NCI-H524 treated with DMSO at 0.1 percent for 48 hours (cell line): ENCODE results near the gene NAB1.

ENCODE experiments used
- DNase-seq: peaks from one replicate; lab custom pipeline; 2025; lab: John Stamatoyannopoulos, UW

The NAB1 gene

GRCh38 chr2:190637903-190638618 is 10.8 kb upstream of the NAB1 start:
- no peak for DNase-seq

- no peak for DNase-seq
Measured at GRCh38 chr2:190640117-190640516, 8.8 kb upstream of the NAB1 start.

GRCh38 chr2:190641469-190641868 is 7.4 kb upstream of the NAB1 start:
- no peak for DNase-seq

GRCh38 chr2:190646780-190647522 is 1.9 kb upstream of the NAB1 start:
- DNase-seq: no peak

GRCh38 chr2:190648289-190649034 is 421 bp upstream of the NAB1 start:
- no peak for DNase-seq

GRCh38 chr2:190649798-190650390 is 1.0 kb downstream of the NAB1 start:
- DNase-seq: no peak

- DNase-seq: no peak
Measured at GRCh38 chr2:190651413-190651812, 2.5 kb downstream of the NAB1 start.

- DNase-seq: no peak
Measured at GRCh38 chr2:190653231-190653630, 4.3 kb downstream of the NAB1 start.

GRCh38 chr2:190653931-190654330 is 5.0 kb downstream of the NAB1 start:
- DNase-seq: no peak

GRCh38 chr2:190655113-190655512 is 6.2 kb downstream of the NAB1 start:
- no peak for DNase-seq

GRCh38 chr2:190655570-190655969 is 6.7 kb downstream of the NAB1 start:
- DNase-seq: no peak

GRCh38 chr2:190656301-190656700 is 7.4 kb downstream of the NAB1 start:
- DNase-seq: no peak

GRCh38 chr2:190657474-190658255 is 8.8 kb downstream of the NAB1 start:
- DNase-seq: no peak

GRCh38 chr2:190659553-190659952 is 10.7 kb downstream of the NAB1 start:
- DNase-seq: no peak

- DNase-seq: no peak
Measured at GRCh38 chr2:190662754-190663153, 13.9 kb downstream of the NAB1 start.

GRCh38 chr2:190663348-190663747 is 14.5 kb downstream of the NAB1 start:
- no peak for DNase-seq

GRCh38 chr2:190663839-190664238 is 15.0 kb downstream of the NAB1 start:
- no peak for DNase-seq

- no peak for DNase-seq
Measured at GRCh38 chr2:190664240-190664639, 15.4 kb downstream of the NAB1 start.

GRCh38 chr2:190666895-190667294 is 18.0 kb downstream of the NAB1 start:
- no peak for DNase-seq

GRCh38 chr2:190668892-190669291 is 20.0 kb downstream of the NAB1 start:
- no peak for DNase-seq

- DNase-seq: no peak
Measured at GRCh38 chr2:190670182-190670946, 21.5 kb downstream of the NAB1 start.
